Thyroid gland (tissue), 4 donors: ENCODE data around the gene TOMT. TPM values are rescaled to one million over a fixed set of nuclear protein-coding genes. Genes with fewer than 3 reads are reported as not detected.
"Not testable (repeated sequence)": the region's sequence is repeated elsewhere in the genome, so short reads cannot be mapped to it uniquely, and the experiment has no call there.

ENCODE experiments used
- DNase-seq, 2 donors: peaks; one replicate each; pipeline ENCODE4 v3.0.0-alpha.2; 2019
- H3K27ac ChIP-seq, 3 donors: fragments of 200-600 bp; sonication (generic); 1 replicate in 2 of 3; 2 replicates in 1 of 3; pipeline ENCODE4 v1.5.1; 2016 to 2019; ENCODE audit warnings: mild to moderate bottlenecking in 1 of 3, moderate library complexity in 1 of 3
- H3K27me3 ChIP-seq: fragments of 200-600 bp; sonication (generic); one replicate; pipeline ENCODE4 v1.5.1; 2019
- H3K36me3 ChIP-seq, 2 donors: fragments of 200-600 bp; sonication (generic); one replicate each; pipeline ENCODE4 v1.5.1; 2016 to 2019
- H3K4me1 ChIP-seq, 2 donors: fragments of 200-600 bp; sonication (generic); one replicate each; pipeline ENCODE4 v1.5.1; 2017 to 2019
- H3K4me3 ChIP-seq, 3 donors: fragments of 200-600 bp; sonication (generic); replicated peaks in 1 of 3; 1 replicate in 2 of 3; 2 replicates in 1 of 3; pipeline ENCODE4 v1.5.1; 2016; ENCODE audit warnings: mild to moderate bottlenecking in 1 of 3
- H3K9me3 ChIP-seq: fragments of 200-600 bp; sonication (generic); one replicate; pipeline ENCODE4 v1.5.1; 2017
- CTCF ChIP-seq, 6 experiments: fragments of 200-600 bp in 3 of 6; fragments of 450-650 bp in 3 of 6; sonication (generic) in 3 of 6; IDR thresholded peaks; one replicate each; pipeline ENCODE4 v1.5.1; 2016 to 2019; ENCODE audit warnings: antibody characterized with exemption in 6 of 6, mild to moderate bottlenecking in 2 of 6, inconsistent platforms in 1 of 6, moderate library complexity in 1 of 6
- POLR2A ChIP-seq, 2 donors: fragments of 450-650 bp; IDR thresholded peaks; one replicate each; pipeline ENCODE4 v1.6.1; 2017; ENCODE audit warnings: antibody characterized with exemption in 2 of 2, mild to moderate bottlenecking in 2 of 2, moderate library complexity in 1 of 2
- WGBS, 2 donors: methylation state at CpG; one replicate each; pipeline ENCODE4 v1.1.5; 2017; 5-methylcytosine and 5-hydroxymethylcytosine counted together
- intact Hi-C: fragments of 100-400 bp; cut with DNase I; formaldehyde crosslinking; loops from one replicate; pipeline ENCODE4 v1.15.1; 2023
- total RNA-seq, 4 donors: library from RNA; depleted of rRNA; stranded (reverse); fragments of >200 nt; gene quantifications; one replicate each; pipeline ENCODE4 v1.2.3, GENCODE V29; 2016

The TOMT gene
- total RNA-seq, 4 donors from 2014 or later, result not detected

DNA sequence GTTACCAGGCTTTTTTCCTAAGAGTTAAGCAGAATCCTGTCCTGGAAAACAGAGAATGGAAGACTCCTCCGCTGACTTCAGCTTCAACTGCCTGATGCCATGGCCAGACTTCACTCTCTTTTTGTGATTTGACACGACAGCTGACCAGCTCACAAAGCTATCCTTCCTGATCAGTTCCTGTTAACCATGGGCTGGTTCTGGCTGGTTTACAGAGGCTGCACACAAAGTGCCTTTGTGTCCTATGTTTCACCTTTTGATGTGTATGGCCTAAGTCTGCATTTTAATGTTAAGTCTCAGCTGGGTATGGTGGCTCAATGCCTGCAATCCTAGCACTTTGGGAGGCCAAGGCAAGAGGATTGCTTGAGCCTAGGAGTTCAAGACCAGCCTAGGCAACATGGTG lies 40.9 kb downstream of the TOMT start:
- TF ChIP-seq POLR2A (IDR thresholded peaks at IDR 0.05), result no peak
- TF ChIP-seq CTCF (IDR thresholded peaks at IDR 0.05), result no peak
- Histone ChIP-seq H3K4me3 (no peak overlapping the region), H3K36me3 (no peaks in the 10 kb centered on the region), H3K9me3 (no peaks in the 10 kb centered on the region), H3K27me3 (no peaks in the 10 kb centered on the region), H3K4me1 (peaks cover 0 to 8% of the 10 kb centered on the region in 2 donors), H3K27ac (no peak overlapping the region)
- no peak for DNase-seq
- 40 to 58% methylated on average over 2 of the region's 2 CpGs for WGBS, 2 donors
- intact Hi-C loops, result no loop called here

DNA sequence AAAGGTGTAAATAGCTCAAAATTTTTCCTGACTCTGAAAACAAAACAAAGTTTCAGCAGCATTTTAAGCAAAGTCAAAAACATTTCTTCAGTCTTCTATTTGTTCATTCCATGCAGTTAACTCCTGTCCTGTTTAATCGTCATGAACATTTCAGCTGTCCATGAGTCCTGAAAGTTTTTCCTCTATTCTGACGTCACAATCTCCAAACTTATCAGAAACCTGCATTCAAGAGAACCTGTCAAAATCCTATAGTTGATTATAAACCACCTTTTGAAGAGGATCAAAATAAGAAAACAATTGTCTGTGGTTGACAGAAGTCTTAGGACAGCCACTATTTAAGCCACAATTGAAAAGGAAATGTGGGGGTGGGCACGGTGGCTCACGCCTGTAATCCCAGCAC lies 45.2 kb downstream of the TOMT start:
- no peak overlapping the region for H3K27ac ChIP-seq
- WGBS, 2 donors, result 80 to 83% methylated on average over 4 of the region's 4 CpGs

GRCh38 chr11:72153874-72154273 lies 48.1 kb downstream of the TOMT start:
- DNase-seq, H3K36me3 ChIP-seq, H3K27me3 ChIP-seq, H3K9me3 ChIP-seq, H3K27ac ChIP-seq, intact Hi-C loops, H3K4me3 ChIP-seq, H3K4me1 ChIP-seq: not testable (repeated sequence)
- WGBS, 2 donors, result 88% methylated on average over 6 of the region's 6 CpGs

More for the DNA sequence above, 45.2 kb downstream of the TOMT start:
- peaks cover 0 to 8% of the 10 kb centered on the region in 2 donors for H3K4me1 ChIP-seq
- H3K36me3 ChIP-seq, result no peaks in the 10 kb centered on the region
- no peaks in the 10 kb centered on the region for H3K27me3 ChIP-seq
- H3K9me3 ChIP-seq, result no peaks in the 10 kb centered on the region
- TF ChIP-seq CTCF (IDR thresholded peaks at IDR 0.05), result no peak
- TF ChIP-seq POLR2A (IDR thresholded peaks at IDR 0.05), result no peak
- no peak overlapping the region for H3K4me3 ChIP-seq
- intact Hi-C loops, result no loop called here
- DNase-seq, result no peak

DNA sequence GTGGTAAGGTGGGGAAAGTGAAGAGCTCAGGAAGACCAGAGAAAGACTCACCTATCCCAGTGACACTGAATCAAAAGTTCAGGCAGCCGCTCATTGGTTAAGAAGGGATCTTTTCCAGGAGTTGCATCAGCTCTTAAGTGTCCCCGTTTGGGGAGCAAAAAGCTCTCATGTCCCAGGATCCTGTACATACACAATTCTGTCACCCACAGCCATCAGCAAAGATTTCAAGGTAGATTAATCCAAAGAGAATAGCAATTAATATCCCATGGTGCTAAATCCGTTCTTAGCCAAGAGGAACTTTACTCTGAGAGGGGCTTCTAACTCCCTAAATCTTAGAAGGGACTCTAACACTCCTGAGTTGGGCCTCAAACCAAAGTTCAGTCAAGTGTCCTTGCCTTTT lies 49.1 kb downstream of the TOMT start:
- intact Hi-C loops, result no loop called here

DNA sequence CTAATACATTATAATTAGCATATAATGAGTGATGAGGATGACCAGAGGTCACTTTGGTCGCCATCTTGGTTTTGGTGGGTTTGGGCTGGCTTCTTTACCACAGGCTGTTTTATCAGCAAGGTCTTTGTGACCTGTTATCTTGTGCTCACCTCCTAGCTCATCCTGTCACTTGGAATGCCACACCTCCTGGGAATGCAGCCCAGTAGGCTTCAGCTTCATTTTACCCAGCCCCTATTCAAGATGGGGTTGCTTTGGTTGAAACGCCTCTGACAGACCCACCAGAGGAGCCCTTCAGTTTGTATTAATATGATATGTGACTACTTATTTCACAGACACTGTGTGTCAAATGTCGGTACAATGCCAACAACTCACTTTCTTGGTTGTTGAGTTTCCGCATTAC lies 50.0 kb downstream of the TOMT start:
- WGBS, 2 donors, result 91% methylated on average over 4 of the region's 4 CpGs
- Histone ChIP-seq H3K27ac (no peak overlapping the region), H3K36me3 (no peaks in the 10 kb centered on the region), H3K9me3 (no peaks in the 10 kb centered on the region), H3K27me3 (no peaks in the 10 kb centered on the region), H3K4me3 (no peak overlapping the region), H3K4me1 (no peaks in the 10 kb centered on the region)
- TF ChIP-seq POLR2A (IDR thresholded peaks at IDR 0.05) (no peak), CTCF (IDR thresholded peaks at IDR 0.05) (no peak)
- intact Hi-C loops, result no loop called here
- no peak for DNase-seq

More for the DNA sequence above, 49.1 kb downstream of the TOMT start:
- Histone ChIP-seq H3K36me3 (no peaks in the 10 kb centered on the region), H3K27me3 (no peaks in the 10 kb centered on the region), H3K27ac (no peak overlapping the region), H3K4me1 (no peaks in the 10 kb centered on the region), H3K4me3 (no peak overlapping the region), H3K9me3 (no peaks in the 10 kb centered on the region)
- no peak for DNase-seq
- WGBS, 2 donors, result 81 to 84% methylated on average over 3 of the region's 3 CpGs
- no peak for TF ChIP-seq POLR2A (IDR thresholded peaks at IDR 0.05)
- TF ChIP-seq CTCF (IDR thresholded peaks at IDR 0.05), result no peak

- WGBS, 2 donors, result 85 to 89% methylated on average over 4 of the region's 4 CpGs
- intact Hi-C loops, result no loop called here
- no peak for DNase-seq
These were observed 51.4 kb downstream of the TOMT start for GRCh38 chr11:72157131-72157530.

More at GRCh38 chr11:72157131-72157530, 51.4 kb downstream of the TOMT start:
- TF ChIP-seq POLR2A (IDR thresholded peaks at IDR 0.05), result no peak
- no peak for TF ChIP-seq CTCF (IDR thresholded peaks at IDR 0.05)
- Histone ChIP-seq H3K9me3 (no peaks in the 10 kb centered on the region), H3K4me1 (no peaks in the 10 kb centered on the region), H3K27me3 (no peaks in the 10 kb centered on the region), H3K4me3 (no peak overlapping the region), H3K27ac (no peak overlapping the region), H3K36me3 (no peaks in the 10 kb centered on the region)
